Measurements from ENCODE around the gene ZNF277.

The ZNF277 gene

DNA sequence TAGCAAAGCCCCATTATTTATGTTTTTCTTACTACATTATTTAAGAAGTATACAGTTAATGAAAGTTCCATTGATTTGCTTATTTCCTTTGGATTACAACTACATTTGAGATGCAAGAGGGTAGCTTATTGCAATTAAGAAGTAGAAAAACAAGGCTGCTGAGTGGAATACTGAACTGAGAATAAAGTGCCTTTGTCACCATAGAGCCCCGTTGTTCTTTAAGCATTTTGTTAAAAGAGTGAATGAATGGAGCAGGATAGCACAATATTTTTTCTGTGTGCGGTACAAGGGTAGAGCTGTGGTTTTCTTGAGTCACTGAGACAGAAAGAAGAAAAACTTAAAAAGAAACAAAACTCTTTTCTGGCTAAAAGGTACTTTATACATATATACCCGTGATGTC, 45.6 kb downstream of the ZNF277 start:
- TF ChIP-seq, protein P1, sequence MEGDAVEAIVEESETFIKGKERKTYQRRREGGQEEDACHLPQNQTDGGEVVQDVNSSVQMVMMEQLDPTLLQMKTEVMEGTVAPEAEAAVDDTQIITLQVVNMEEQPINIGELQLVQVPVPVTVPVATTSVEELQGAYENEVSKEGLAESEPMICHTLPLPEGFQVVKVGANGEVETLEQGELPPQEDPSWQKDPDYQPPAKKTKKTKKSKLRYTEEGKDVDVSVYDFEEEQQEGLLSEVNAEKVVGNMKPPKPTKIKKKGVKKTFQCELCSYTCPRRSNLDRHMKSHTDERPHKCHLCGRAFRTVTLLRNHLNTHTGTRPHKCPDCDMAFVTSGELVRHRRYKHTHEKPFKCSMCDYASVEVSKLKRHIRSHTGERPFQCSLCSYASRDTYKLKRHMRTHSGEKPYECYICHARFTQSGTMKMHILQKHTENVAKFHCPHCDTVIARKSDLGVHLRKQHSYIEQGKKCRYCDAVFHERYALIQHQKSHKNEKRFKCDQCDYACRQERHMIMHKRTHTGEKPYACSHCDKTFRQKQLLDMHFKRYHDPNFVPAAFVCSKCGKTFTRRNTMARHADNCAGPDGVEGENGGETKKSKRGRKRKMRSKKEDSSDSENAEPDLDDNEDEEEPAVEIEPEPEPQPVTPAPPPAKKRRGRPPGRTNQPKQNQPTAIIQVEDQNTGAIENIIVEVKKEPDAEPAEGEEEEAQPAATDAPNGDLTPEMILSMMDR (IDR thresholded peaks at IDR 0.05; ENCODE audit: insufficient read depth, low read length, missing control alignments): no peak
- no peak overlapping the region for H3K4me3 ChIP-seq (ENCODE audit: low read depth, low read length)
- ChIA-PET CTCF (no interaction called here), POLR2A (no interaction called here)
- DNase-seq (ENCODE audit: low read depth, low spot score): no peak

DNA sequence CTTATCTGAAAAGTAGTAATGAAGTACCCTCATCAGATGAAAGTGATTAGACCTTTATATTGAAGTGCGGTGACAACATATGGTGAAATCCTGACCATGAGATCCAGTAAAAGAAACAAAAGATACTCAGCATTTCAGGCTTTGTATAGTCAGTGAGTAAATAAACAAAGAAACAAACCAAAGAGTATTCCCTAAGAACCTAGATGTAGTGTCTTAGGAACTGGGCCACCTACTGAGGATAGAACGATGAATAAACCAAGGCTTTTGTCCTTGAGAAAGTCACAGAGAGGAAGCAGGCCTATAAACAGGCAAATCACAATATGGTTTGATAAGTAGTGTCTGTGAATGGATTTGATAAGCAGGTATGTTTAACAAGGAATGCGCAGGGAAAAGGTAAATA, 46.2 kb downstream of the ZNF277 start:
- no peak for DNase-seq (ENCODE audit: low read depth, low spot score)
- TF ChIP-seq, protein P1 (IDR thresholded peaks at IDR 0.05; ENCODE audit: insufficient read depth, low read length, missing control alignments): no peak
- ChIA-PET POLR2A (no interaction called here), CTCF (no interaction called here)
- H3K4me3 ChIP-seq (ENCODE audit: low read depth, low read length): no peak overlapping the region

DNA sequence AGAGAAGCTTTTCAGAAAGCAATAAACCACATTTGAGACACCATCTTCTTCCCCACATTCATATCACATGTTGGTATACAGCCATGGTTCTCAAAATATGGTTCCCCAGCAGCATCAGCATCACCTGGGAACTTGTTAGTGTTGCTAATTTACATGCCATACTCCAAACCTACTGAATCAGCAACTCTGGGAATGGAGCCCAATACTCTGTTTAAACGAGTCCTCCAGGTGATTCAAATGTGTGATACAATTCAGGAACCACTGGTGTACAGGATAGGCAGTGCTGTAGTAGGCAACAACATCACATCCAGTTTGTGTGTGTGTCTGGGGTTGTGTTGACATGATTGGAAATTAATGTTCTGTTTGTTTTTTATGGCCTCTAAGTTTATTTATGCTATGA, 47.7 kb downstream of the ZNF277 start:
- DNase-seq (ENCODE audit: low read depth, low spot score): no peak
- POLR2A ChIA-PET: no interaction called here
- H3K4me3 ChIP-seq (ENCODE audit: low read depth, low read length): no peak overlapping the region
- CTCF ChIA-PET: interaction anchor here (1.8 kb wide), 1 partner anchor 10 kb away, joined by 3 read pairs; no protein-coding TSS in a partner anchor
- TF ChIP-seq, protein P1 (IDR thresholded peaks at IDR 0.05; ENCODE audit: insufficient read depth, low read length, missing control alignments): no peak

DNA sequence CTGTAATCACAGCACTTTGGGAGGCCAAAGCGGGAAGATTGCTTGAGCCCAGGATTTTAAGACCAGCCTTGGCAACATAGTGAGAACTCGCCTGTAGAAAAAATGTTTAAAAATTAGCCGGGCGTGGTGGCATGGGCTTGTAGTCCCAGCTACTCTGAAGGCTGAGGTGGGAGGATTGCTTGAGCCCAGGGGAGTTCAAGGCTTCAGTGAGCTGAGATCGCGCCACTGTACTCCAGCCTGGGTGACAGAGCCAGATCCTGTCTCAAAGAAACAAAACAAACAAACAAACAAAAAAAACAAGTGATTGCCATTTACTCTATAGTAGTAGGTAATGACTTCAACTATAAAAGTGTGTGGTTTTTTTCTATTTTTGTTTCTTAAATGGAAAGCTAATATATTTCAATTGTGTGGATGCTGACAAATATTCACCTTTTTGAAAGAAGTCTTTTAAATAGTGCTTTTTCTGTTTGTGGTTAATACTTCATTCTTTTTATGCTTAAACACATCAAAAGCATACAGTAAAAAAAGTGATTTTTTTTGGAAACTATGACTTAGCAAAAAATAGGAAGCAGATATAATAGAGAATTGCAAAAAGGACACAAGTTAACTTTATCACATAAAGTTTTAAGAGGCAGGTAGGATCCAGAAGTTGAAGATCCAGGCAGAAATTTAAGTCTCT, 48.4 kb downstream of the ZNF277 start:
- DNase-seq (ENCODE audit: low read depth, low spot score): no peak
- ChIA-PET POLR2A (no interaction called here), CTCF (interaction anchor here (1.8 kb wide), 1 partner anchor 9 kb away, joined by 3 read pairs; no protein-coding TSS in a partner anchor)
- TF ChIP-seq, protein P1 (IDR thresholded peaks at IDR 0.05; ENCODE audit: insufficient read depth, low read length, missing control alignments): no peak
- no peak overlapping the region for H3K4me3 ChIP-seq (ENCODE audit: low read depth, low read length)

DNA sequence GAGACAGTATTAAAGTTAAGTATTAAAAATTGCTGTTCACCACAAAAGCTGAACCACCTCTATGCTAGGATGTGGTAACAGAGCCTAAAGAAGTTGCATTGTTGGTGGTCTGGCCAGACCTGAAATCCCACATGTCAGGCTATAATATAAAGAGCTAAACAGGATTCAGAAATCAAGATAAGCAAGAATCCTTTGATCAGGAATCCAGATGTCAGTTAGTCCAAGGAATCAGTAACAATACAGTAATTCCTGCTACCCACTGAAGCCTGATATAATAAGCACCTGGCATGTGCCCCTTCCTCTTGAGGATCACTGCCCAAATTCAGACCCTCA, 48.9 kb downstream of the ZNF277 start:
- POLR2A ChIA-PET: no interaction called here

DNA sequence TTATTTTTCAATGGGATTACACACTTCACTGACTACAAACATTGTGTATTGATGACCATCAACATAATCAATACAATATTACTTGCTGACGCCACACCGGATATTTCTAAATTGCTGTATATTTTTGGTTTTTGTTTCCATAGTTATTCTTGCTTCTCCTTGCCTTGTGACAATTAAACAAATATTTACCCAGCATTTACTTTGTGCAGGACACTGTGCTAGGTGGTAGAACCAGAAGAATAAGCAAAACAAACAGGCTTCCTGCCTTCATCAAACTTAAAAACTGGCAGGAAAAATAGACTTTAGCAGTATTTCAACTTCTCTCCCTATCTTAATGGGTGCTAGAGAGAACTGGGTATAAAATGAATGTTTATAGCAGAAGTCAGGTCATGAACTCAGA, 50.6 kb downstream of the ZNF277 start:
- POLR2A ChIA-PET: no interaction called here
- CTCF ChIA-PET: interaction anchor here (1.0 kb wide), 1 partner anchor 515 kb away, joined by 3 read pairs; no protein-coding TSS in a partner anchor
- no peak overlapping the region for H3K4me3 ChIP-seq (ENCODE audit: low read depth, low read length)
- DNase-seq (ENCODE audit: low read depth, low spot score): no peak
- TF ChIP-seq, protein P1 (IDR thresholded peaks at IDR 0.05; ENCODE audit: insufficient read depth, low read length, missing control alignments): no peak

More for the DNA sequence above, 48.9 kb downstream of the ZNF277 start:
- CTCF ChIA-PET: interaction anchor here (1.8 kb wide), 1 partner anchor 9 kb away, joined by 3 read pairs; no protein-coding TSS in a partner anchor
- no peak for DNase-seq (ENCODE audit: low read depth, low spot score)
- TF ChIP-seq, protein P1 (IDR thresholded peaks at IDR 0.05; ENCODE audit: insufficient read depth, low read length, missing control alignments): no peak
- H3K4me3 ChIP-seq (ENCODE audit: low read depth, low read length): no peak overlapping the region
